DOHH2 (cell line): ENCODE measurements around the gene CARNS1.

Experiments used
- EZH2phosphoT487 ChIP-seq: fragments of 200-600 bp; sonication (generic); IDR thresholded peaks from 2 replicates; pipeline ENCODE4 v1.6.1; 2017; ENCODE audit warnings: borderline replicate concordance, mild to moderate bottlenecking, antibody characterized with exemption, low read length, moderate library complexity, mixed read lengths
- TF ChIP-seq, protein P1 (sequence below): fragments of 200-600 bp; sonication (generic); IDR thresholded peaks from one replicate; pipeline ENCODE4 v1.5.1; 2014; ENCODE audit warnings: antibody characterized with exemption, mild to moderate bottlenecking, low read depth, low read length; ENCODE audit not compliant: poor library complexity, severe bottlenecking

DNA sequence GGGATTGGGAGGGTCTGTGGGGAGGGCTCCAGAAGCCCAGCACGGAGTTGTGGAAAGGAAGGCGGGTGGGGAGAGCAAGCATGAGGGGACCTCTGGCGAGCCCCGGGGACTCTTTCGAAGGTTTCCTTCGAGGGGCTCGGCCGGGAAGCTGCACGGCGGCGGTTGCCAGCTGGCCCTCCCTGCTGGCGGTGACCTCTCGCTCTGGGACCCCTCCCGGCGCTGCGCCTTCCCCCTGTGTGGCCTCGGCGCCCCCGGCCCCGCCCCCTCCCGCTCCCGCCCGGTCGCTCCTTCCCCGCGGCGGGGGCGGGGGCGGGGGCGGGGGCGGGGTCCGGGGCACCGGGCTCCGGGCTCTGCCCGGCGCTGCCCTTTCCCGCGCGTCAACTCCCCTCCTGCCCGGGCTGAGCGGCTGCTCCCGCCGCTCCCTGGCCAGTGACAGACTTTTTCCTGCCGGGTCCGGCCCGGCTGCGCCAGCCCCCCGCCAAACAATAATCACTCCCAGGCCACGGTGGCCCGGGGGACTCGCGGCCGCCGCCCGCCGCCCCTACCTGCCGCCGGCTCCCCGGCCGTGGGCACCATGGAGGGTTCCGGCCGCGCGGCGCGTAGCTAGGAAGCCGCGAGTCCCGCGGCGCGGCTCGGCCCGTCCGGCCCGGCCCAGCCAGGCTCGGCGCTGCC lies 43.0 kb upstream of the CARNS1 start:
- TF ChIP-seq, protein P1, sequence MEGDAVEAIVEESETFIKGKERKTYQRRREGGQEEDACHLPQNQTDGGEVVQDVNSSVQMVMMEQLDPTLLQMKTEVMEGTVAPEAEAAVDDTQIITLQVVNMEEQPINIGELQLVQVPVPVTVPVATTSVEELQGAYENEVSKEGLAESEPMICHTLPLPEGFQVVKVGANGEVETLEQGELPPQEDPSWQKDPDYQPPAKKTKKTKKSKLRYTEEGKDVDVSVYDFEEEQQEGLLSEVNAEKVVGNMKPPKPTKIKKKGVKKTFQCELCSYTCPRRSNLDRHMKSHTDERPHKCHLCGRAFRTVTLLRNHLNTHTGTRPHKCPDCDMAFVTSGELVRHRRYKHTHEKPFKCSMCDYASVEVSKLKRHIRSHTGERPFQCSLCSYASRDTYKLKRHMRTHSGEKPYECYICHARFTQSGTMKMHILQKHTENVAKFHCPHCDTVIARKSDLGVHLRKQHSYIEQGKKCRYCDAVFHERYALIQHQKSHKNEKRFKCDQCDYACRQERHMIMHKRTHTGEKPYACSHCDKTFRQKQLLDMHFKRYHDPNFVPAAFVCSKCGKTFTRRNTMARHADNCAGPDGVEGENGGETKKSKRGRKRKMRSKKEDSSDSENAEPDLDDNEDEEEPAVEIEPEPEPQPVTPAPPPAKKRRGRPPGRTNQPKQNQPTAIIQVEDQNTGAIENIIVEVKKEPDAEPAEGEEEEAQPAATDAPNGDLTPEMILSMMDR: no peak
- TF ChIP-seq EZH2phosphoT487: no peak
